Measurements from ENCODE around the gene CORO2B.
"Not testable (repeated sequence)": the region's sequence is repeated elsewhere in the genome, so short reads cannot be mapped to it uniquely, and the experiment has no call there.

Gene CORO2B

GRCh38 chr15:68678746-68679145, 100.0 kb downstream of the CORO2B start:
- Histone ChIP-seq H3K4me3 (ENCODE audit: low read length) (no peak overlapping the region), H3K4me1 (ENCODE audit: control insufficient read depth, insufficient read depth, low read length) (peaks cover 14% of the 10 kb centered on the region), H3K4me2 (ENCODE audit: low read length) (no peak overlapping the region), H3K36me3 (ENCODE audit: insufficient read depth, low read length) (no peaks in the 10 kb centered on the region), H3K9ac (ENCODE audit: low read depth, low read length) (no peak overlapping the region), H3K27me3 (ENCODE audit: control insufficient read depth, insufficient read depth, low read length) (no peaks in the 10 kb centered on the region), H3K9me3 (replicated peaks; ENCODE audit: low read length) (no peaks in the 10 kb centered on the region)

- Histone ChIP-seq H3K27me3 (ENCODE audit: control insufficient read depth, insufficient read depth, low read length) (no peaks in the 10 kb centered on the region), H3K4me2 (ENCODE audit: low read length) (no peak overlapping the region), H3K4me3 (ENCODE audit: low read length) (no peak overlapping the region), H3K9me3 (replicated peaks; ENCODE audit: low read length) (no peaks in the 10 kb centered on the region), H3K9ac (ENCODE audit: low read depth, low read length) (no peak overlapping the region), H3K36me3 (ENCODE audit: insufficient read depth, low read length) (no peaks in the 10 kb centered on the region), H3K4me1 (ENCODE audit: control insufficient read depth, insufficient read depth, low read length) (peaks cover 13% of the 10 kb centered on the region)
Measured at GRCh38 chr15:68679161-68679560, 100.4 kb downstream of the CORO2B start.

GRCh38 chr15:68679961-68680371, 101.2 kb downstream of the CORO2B start:
- Histone ChIP-seq H3K4me2 (ENCODE audit: low read length) (no peak overlapping the region), H3K9ac (ENCODE audit: low read depth, low read length) (no peak overlapping the region), H3K4me1 (ENCODE audit: control insufficient read depth, insufficient read depth, low read length) (peaks cover 5% of the 10 kb centered on the region), H3K9me3 (replicated peaks; ENCODE audit: low read length) (no peaks in the 10 kb centered on the region), H3K36me3 (ENCODE audit: insufficient read depth, low read length) (no peaks in the 10 kb centered on the region), H3K4me3 (ENCODE audit: low read length) (no peak overlapping the region), H3K27me3 (ENCODE audit: control insufficient read depth, insufficient read depth, low read length) (no peaks in the 10 kb centered on the region)

GRCh38 chr15:68680756-68681155, 102.0 kb downstream of the CORO2B start:
- not testable (repeated sequence) for H3K27me3 ChIP-seq (ENCODE audit: control insufficient read depth, insufficient read depth, low read length); H3K36me3 ChIP-seq (ENCODE audit: insufficient read depth, low read length); H3K4me2 ChIP-seq (ENCODE audit: low read length); H3K9ac ChIP-seq (ENCODE audit: low read depth, low read length); H3K4me1 ChIP-seq (ENCODE audit: control insufficient read depth, insufficient read depth, low read length); H3K4me3 ChIP-seq (ENCODE audit: low read length); H3K9me3 ChIP-seq (replicated peaks; ENCODE audit: low read length)

- Histone ChIP-seq H3K4me3 (ENCODE audit: low read length) (no peak overlapping the region), H3K9ac (ENCODE audit: low read depth, low read length) (no peak overlapping the region), H3K4me2 (ENCODE audit: low read length) (no peak overlapping the region), H3K9me3 (replicated peaks; ENCODE audit: low read length) (no peaks in the 10 kb centered on the region), H3K4me1 (ENCODE audit: control insufficient read depth, insufficient read depth, low read length) (no peaks in the 10 kb centered on the region), H3K36me3 (ENCODE audit: insufficient read depth, low read length) (no peaks in the 10 kb centered on the region), H3K27me3 (ENCODE audit: control insufficient read depth, insufficient read depth, low read length) (no peaks in the 10 kb centered on the region)
Measured at GRCh38 chr15:68681836-68682235, 103.0 kb downstream of the CORO2B start.

- H3K4me3 ChIP-seq (ENCODE audit: low read length) = no peak overlapping the region
- no peaks in the 10 kb centered on the region for H3K4me1 ChIP-seq (ENCODE audit: control insufficient read depth, insufficient read depth, low read length)
- no peaks in the 10 kb centered on the region for H3K36me3 ChIP-seq (ENCODE audit: insufficient read depth, low read length)
Measured at GRCh38 chr15:68682330-68682729, 103.5 kb downstream of the CORO2B start.

GRCh38 chr15:68683026-68683425, 104.2 kb downstream of the CORO2B start:
- H3K4me3 ChIP-seq (ENCODE audit: low read length) = no peak overlapping the region
- H3K4me2 ChIP-seq (ENCODE audit: low read length) = no peak overlapping the region
- H3K9ac ChIP-seq (ENCODE audit: low read depth, low read length) = no peak overlapping the region
- no peaks in the 10 kb centered on the region for H3K36me3 ChIP-seq (ENCODE audit: insufficient read depth, low read length)
- no peaks in the 10 kb centered on the region for H3K4me1 ChIP-seq (ENCODE audit: control insufficient read depth, insufficient read depth, low read length)
- H3K27me3 ChIP-seq (ENCODE audit: control insufficient read depth, insufficient read depth, low read length) = no peaks in the 10 kb centered on the region
- no peaks in the 10 kb centered on the region for H3K9me3 ChIP-seq (replicated peaks; ENCODE audit: low read length)

More at GRCh38 chr15:68682330-68682729, 103.5 kb downstream of the CORO2B start:
- H3K27me3 ChIP-seq (ENCODE audit: control insufficient read depth, insufficient read depth, low read length) = no peaks in the 10 kb centered on the region
- H3K9me3 ChIP-seq (replicated peaks; ENCODE audit: low read length) = no peaks in the 10 kb centered on the region
- no peak overlapping the region for H3K9ac ChIP-seq (ENCODE audit: low read depth, low read length)
- no peak overlapping the region for H3K4me2 ChIP-seq (ENCODE audit: low read length)

GRCh38 chr15:68683551-68683950, 104.8 kb downstream of the CORO2B start:
- no peaks in the 10 kb centered on the region for H3K36me3 ChIP-seq (ENCODE audit: insufficient read depth, low read length)
- H3K4me2 ChIP-seq (ENCODE audit: low read length) = no peak overlapping the region
- H3K9me3 ChIP-seq (replicated peaks; ENCODE audit: low read length) = no peaks in the 10 kb centered on the region
- no peaks in the 10 kb centered on the region for H3K27me3 ChIP-seq (ENCODE audit: control insufficient read depth, insufficient read depth, low read length)
- H3K4me1 ChIP-seq (ENCODE audit: control insufficient read depth, insufficient read depth, low read length) = no peaks in the 10 kb centered on the region
- no peak overlapping the region for H3K9ac ChIP-seq (ENCODE audit: low read depth, low read length)
- H3K4me3 ChIP-seq (ENCODE audit: low read length) = no peak overlapping the region

GRCh38 chr15:68684476-68684875, 105.7 kb downstream of the CORO2B start:
- Histone ChIP-seq H3K4me2 (ENCODE audit: low read length) (no peak overlapping the region), H3K4me1 (ENCODE audit: control insufficient read depth, insufficient read depth, low read length) (no peaks in the 10 kb centered on the region), H3K27me3 (ENCODE audit: control insufficient read depth, insufficient read depth, low read length) (no peaks in the 10 kb centered on the region), H3K4me3 (ENCODE audit: low read length) (no peak overlapping the region), H3K9me3 (replicated peaks; ENCODE audit: low read length) (no peaks in the 10 kb centered on the region), H3K9ac (ENCODE audit: low read depth, low read length) (no peak overlapping the region), H3K36me3 (ENCODE audit: insufficient read depth, low read length) (no peaks in the 10 kb centered on the region)

- H3K9ac ChIP-seq (ENCODE audit: low read depth, low read length) = no peak overlapping the region
- H3K9me3 ChIP-seq (replicated peaks; ENCODE audit: low read length) = no peaks in the 10 kb centered on the region
- no peaks in the 10 kb centered on the region for H3K27me3 ChIP-seq (ENCODE audit: control insufficient read depth, insufficient read depth, low read length)
- no peak overlapping the region for H3K4me2 ChIP-seq (ENCODE audit: low read length)
- no peaks in the 10 kb centered on the region for H3K36me3 ChIP-seq (ENCODE audit: insufficient read depth, low read length)
- H3K4me1 ChIP-seq (ENCODE audit: control insufficient read depth, insufficient read depth, low read length) = no peaks in the 10 kb centered on the region
- no peak overlapping the region for H3K4me3 ChIP-seq (ENCODE audit: low read length)
Measured at GRCh38 chr15:68687136-68687735, 108.4 kb downstream of the CORO2B start.

- no peaks in the 10 kb centered on the region for H3K27me3 ChIP-seq (ENCODE audit: control insufficient read depth, insufficient read depth, low read length)
- H3K4me1 ChIP-seq (ENCODE audit: control insufficient read depth, insufficient read depth, low read length) = peaks cover 5% of the 10 kb centered on the region
- no peaks in the 10 kb centered on the region for H3K36me3 ChIP-seq (ENCODE audit: insufficient read depth, low read length)
- no peak overlapping the region for H3K4me2 ChIP-seq (ENCODE audit: low read length)
- no peaks in the 10 kb centered on the region for H3K9me3 ChIP-seq (replicated peaks; ENCODE audit: low read length)
- no peak overlapping the region for H3K4me3 ChIP-seq (ENCODE audit: low read length)
- H3K9ac ChIP-seq (ENCODE audit: low read depth, low read length) = no peak overlapping the region
Measured at GRCh38 chr15:68691705-68692104, 112.9 kb downstream of the CORO2B start.

- no peaks in the 10 kb centered on the region for H3K27me3 ChIP-seq (ENCODE audit: control insufficient read depth, insufficient read depth, low read length)
- no peak overlapping the region for H3K4me3 ChIP-seq (ENCODE audit: low read length)
- H3K9ac ChIP-seq (ENCODE audit: low read depth, low read length) = no peak overlapping the region
- no peaks in the 10 kb centered on the region for H3K36me3 ChIP-seq (ENCODE audit: insufficient read depth, low read length)
- H3K9me3 ChIP-seq (replicated peaks; ENCODE audit: low read length) = no peaks in the 10 kb centered on the region
- peaks cover 5% of the 10 kb centered on the region for H3K4me1 ChIP-seq (ENCODE audit: control insufficient read depth, insufficient read depth, low read length)
- H3K4me2 ChIP-seq (ENCODE audit: low read length) = no peak overlapping the region
Measured at GRCh38 chr15:68693071-68693470, 114.3 kb downstream of the CORO2B start.
